ENCODE data around the gene OPRD1.
A peak's percentile ranks its signal among the peaks of the same experiment; 100 is the strongest.

Gene OPRD1

GRCh38 chr1:28915031-28915895, 103.3 kb downstream of the OPRD1 start:
- H3K27ac ChIP-seq (ENCODE audit: extremely low read depth, low read depth, low read length) = peak overlapping the region; percentile 68; the same call in 1 of the 2 replicates
- ChIA-PET POLR2A (interaction anchor here (0.6 to 2.2 kb wide), 4 partner anchors 9 to 97 kb away, joined by 4 to 8 read pairs (median 6); no protein-coding TSS in a partner anchor), CTCF (interaction anchor here (1.1 kb wide), 2 partner anchors 16 to 119 kb away, joined by 3 to 4 read pairs; no protein-coding TSS in a partner anchor)
- no peaks in the 10 kb centered on the region; a peak in 1 of 3 replicates for H3K36me3 ChIP-seq (ENCODE audit: control insufficient read depth in 2 of 2, insufficient read depth in 1 of 2, low read length in 2 of 2)
- 0 out of 2 replicates have a peak, but pooled peaks cover 4% of the 10 kb centered on the region for H3K4me1 ChIP-seq (ENCODE audit: control insufficient read depth, insufficient read depth, low read length)
- H3K9me3 ChIP-seq (ENCODE audit: control insufficient read depth, insufficient read depth, low read depth, low read length) = no peaks in the 10 kb centered on the region
- peak overlapping the region; percentile 47 for H3K4me3 ChIP-seq (ENCODE audit: low read depth, low read length)
- TF ChIP-seq ZBTB20 (tag by site-specific recombination; IDR thresholded peaks at IDR 0.05) = peak; percentile 84
- TF ChIP-seq YY1 (tag by site-specific recombination; IDR thresholded peaks at IDR 0.05) = no peak
- TF ChIP-seq ZNF239 (tag by site-specific recombination; IDR thresholded peaks at IDR 0.05) = no peak
- no peak for TF ChIP-seq ZNF394 (tag by site-specific recombination; IDR thresholded peaks at IDR 0.05; ENCODE audit: borderline replicate concordance)
- TF ChIP-seq KLF9 (tag by site-specific recombination; IDR thresholded peaks at IDR 0.05; ENCODE audit: low read depth) = 0 out of 2 replicates have a peak, but pooled peaks have one; percentile 0
- peak; percentile 50; the same call in 1 of the 2 replicates for TF ChIP-seq ZNF24 (tag by site-specific recombination; IDR thresholded peaks at IDR 0.05)
- TF ChIP-seq ZNF548 (tag by site-specific recombination; IDR thresholded peaks at IDR 0.05) = no peak
- peak; percentile 47; the same call in 1 of the 2 replicates for TF ChIP-seq ZNF341 (tag by site-specific recombination; IDR thresholded peaks at IDR 0.05; ENCODE audit: low read depth)
- no peak; the same call in 1 of the 2 replicates for TF ChIP-seq SP2 (tag by site-specific recombination; IDR thresholded peaks at IDR 0.05)
- TF ChIP-seq ZNF76 (tag by site-specific recombination; IDR thresholded peaks at IDR 0.05; ENCODE audit: borderline replicate concordance, low read depth) = 0 out of 2 replicates have a peak, but pooled peaks have one; percentile 42
- no peak for TF ChIP-seq ZNF138 (tag by site-specific recombination; IDR thresholded peaks at IDR 0.05; ENCODE audit: borderline replicate concordance)
- no peak for TF ChIP-seq ZNF302 (tag by site-specific recombination; IDR thresholded peaks at IDR 0.05; ENCODE audit: low read depth)
- TF ChIP-seq SCRT1 (tag by site-specific recombination; IDR thresholded peaks at IDR 0.05; ENCODE audit: borderline replicate concordance) = peak; percentile 65; the same call in 1 of the 2 replicates
- TF ChIP-seq ZNF561 (tag by site-specific recombination; IDR thresholded peaks at IDR 0.05; ENCODE audit: borderline replicate concordance) = peak; percentile 20; the same call in 1 of the 2 replicates
- no peak for TF ChIP-seq ZNF202 (tag by site-specific recombination; IDR thresholded peaks at IDR 0.05; ENCODE audit: borderline replicate concordance)
- TF ChIP-seq ZNF639 (tag by site-specific recombination; IDR thresholded peaks at IDR 0.05) = 0 out of 2 replicates have a peak, but pooled peaks have one; percentile 43
- peak; percentile 37; the same call in 1 of the 2 replicates for TF ChIP-seq ZNF501 (tag by site-specific recombination; IDR thresholded peaks at IDR 0.05)
- TF ChIP-seq ZBTB21 (tag by site-specific recombination; IDR thresholded peaks at IDR 0.05) = peak; percentile 32; the same call in 1 of the 2 replicates
- TF ChIP-seq ZIC2 (tag by site-specific recombination; IDR thresholded peaks at IDR 0.05) = peak; percentile 58
- peak; percentile 70 for TF ChIP-seq ZNF600 (tag by site-specific recombination; IDR thresholded peaks at IDR 0.05)
- TF ChIP-seq ZBTB8A (tag by site-specific recombination; IDR thresholded peaks at IDR 0.05) = 0 out of 2 replicates have a peak, but pooled peaks have one; percentile 26
- TF ChIP-seq ZFP37 (tag by site-specific recombination; IDR thresholded peaks at IDR 0.05) = 0 out of 2 replicates have a peak, but pooled peaks have one; percentile 51
- TF ChIP-seq ZNF621 (tag by site-specific recombination; IDR thresholded peaks at IDR 0.05) = no peak
- TF ChIP-seq SP7 (tag by site-specific recombination; IDR thresholded peaks at IDR 0.05) = peak; percentile 54; the same call in 1 of the 2 replicates
- TF ChIP-seq HOXC10 (CRISPR knock-in tag; IDR thresholded peaks at IDR 0.05) = no peak
- peak; percentile 70 for TF ChIP-seq ZXDB (tag by site-specific recombination; IDR thresholded peaks at IDR 0.05)
- TF ChIP-seq INSM2 (tag by site-specific recombination; IDR thresholded peaks at IDR 0.05) = no peak
- TF ChIP-seq PRDM10 (tag by site-specific recombination; IDR thresholded peaks at IDR 0.05) = peak; percentile 88
- TF ChIP-seq ZNF768 (tag by site-specific recombination; IDR thresholded peaks at IDR 0.05) = peak; percentile 31; the same call in 1 of the 2 replicates
- no peak for TF ChIP-seq BCL11A (tag by site-specific recombination; IDR thresholded peaks at IDR 0.05; ENCODE audit: low read depth)

Data from HEK293 (cell line).